ENCODE data around the gene WFDC12.
"Not testable (repeated sequence)": the region's sequence is repeated elsewhere in the genome, so short reads cannot be mapped to it uniquely, and the experiment has no call there.

The WFDC12 gene

DNA sequence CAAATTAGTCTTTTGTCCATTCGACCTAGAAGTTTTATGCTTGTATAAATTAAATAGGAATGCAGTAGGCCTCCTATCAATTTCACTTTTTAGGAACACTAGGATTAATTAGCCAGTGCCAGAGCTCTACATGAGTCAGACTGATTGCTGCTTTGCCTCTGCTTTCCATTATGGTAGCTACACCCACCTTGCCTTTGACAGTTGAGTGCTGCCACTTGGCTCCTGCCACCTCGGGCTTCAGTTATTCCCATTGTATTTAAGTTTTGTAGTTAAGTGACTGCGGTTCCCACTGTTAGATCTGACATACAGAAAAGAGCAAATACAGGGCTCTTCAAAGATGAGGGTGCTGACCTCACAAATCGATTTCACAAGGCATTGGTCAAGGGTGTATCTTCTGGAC is 16.6 kb upstream of the WFDC12 start:
- Histone ChIP-seq H3K27me3 (ENCODE audit: insufficient read depth, low read length) (no peaks in the 10 kb centered on the region), H3K14ac (ENCODE audit: low read length) (no peak overlapping the region), H2BK120ac (ENCODE audit: insufficient read depth, low read length, poor library complexity) (no peak overlapping the region), H3K4me3 (ENCODE audit: low read depth, low read length) (no peak overlapping the region), H3K18ac (ENCODE audit: low read length) (no peak overlapping the region), H3K4me1 (ENCODE audit: control insufficient read depth in 1 of 2, insufficient read depth in 2 of 2, low read length in 2 of 2) (no peaks in the 10 kb centered on the region), H3K4ac (ENCODE audit: low read depth, low read length) (no peak overlapping the region), H3K23ac (ENCODE audit: low read length) (no peak overlapping the region), H3K9ac (ENCODE audit: low read length) (no peak overlapping the region), H2BK12ac (ENCODE audit: low read length) (no peak overlapping the region), H2AK5ac (ENCODE audit: low read length) (no peak overlapping the region), H2AFZ (ENCODE audit: insufficient read depth, low read length, poor library complexity) (no peak overlapping the region), H3K36me3 (ENCODE audit: control insufficient read depth in 1 of 2, insufficient read depth in 2 of 2, low read length in 2 of 2) (no peaks in the 10 kb centered on the region), H3K27ac (ENCODE audit: low read depth, low read length) (no peak overlapping the region), H4K12ac (ENCODE audit: low read depth, low read length) (no peak overlapping the region), H2BK5ac (ENCODE audit: low read depth, low read length, poor library complexity) (no peak overlapping the region), H4K91ac (ENCODE audit: low read depth, low read length) (no peak overlapping the region), H3K9me3 (ENCODE audit: insufficient read depth, low read depth, low read length) (peaks cover 2% of the 10 kb centered on the region), H3K79me1 (ENCODE audit: low read length) (no peaks in the 10 kb centered on the region), H3K4me2 (ENCODE audit: low read length) (no peak overlapping the region), H3K79me2 (ENCODE audit: control insufficient read depth, insufficient read depth, low read length, poor library complexity) (no peaks in the 10 kb centered on the region), H4K8ac (ENCODE audit: low read depth, low read length) (no peak overlapping the region)
- WGBS (ENCODE audit: extremely low coverage, insufficient coverage, insufficient read length) = no CpG with 5 or more reads among the region's 4 CpGs
- DNase-seq = no peak

DNA sequence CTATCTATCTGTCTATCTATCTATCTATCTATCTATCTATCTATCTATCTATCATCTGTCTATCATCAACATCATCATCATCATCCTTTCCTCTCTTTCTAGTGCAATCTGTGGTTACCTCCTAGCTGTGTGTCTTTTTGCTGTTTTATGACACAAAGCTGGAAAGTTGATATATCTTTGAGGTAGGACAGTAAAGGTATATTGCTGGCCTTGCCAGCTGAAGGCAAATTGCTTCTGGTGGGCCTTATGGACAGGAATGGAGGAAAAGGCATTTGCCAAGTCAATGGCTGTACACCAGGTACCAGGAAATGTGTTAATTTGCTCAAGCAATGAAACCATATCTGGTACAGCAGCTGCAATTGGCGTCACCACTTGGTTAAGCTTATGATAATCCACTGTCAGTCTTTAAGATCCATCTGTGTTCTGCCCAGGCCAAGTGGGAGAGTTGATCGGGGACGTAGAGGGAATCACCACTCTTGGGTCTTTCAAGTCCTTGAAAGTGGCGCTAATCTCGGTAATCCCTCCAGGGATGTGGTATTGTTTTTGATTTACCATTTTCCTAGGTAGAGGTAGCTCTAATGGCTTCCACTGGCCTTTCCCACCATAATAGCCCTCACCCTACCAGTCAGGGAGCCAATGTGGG is 15.6 kb upstream of the WFDC12 start:
- not testable (repeated sequence) for H3K14ac ChIP-seq (ENCODE audit: low read length)

DNA sequence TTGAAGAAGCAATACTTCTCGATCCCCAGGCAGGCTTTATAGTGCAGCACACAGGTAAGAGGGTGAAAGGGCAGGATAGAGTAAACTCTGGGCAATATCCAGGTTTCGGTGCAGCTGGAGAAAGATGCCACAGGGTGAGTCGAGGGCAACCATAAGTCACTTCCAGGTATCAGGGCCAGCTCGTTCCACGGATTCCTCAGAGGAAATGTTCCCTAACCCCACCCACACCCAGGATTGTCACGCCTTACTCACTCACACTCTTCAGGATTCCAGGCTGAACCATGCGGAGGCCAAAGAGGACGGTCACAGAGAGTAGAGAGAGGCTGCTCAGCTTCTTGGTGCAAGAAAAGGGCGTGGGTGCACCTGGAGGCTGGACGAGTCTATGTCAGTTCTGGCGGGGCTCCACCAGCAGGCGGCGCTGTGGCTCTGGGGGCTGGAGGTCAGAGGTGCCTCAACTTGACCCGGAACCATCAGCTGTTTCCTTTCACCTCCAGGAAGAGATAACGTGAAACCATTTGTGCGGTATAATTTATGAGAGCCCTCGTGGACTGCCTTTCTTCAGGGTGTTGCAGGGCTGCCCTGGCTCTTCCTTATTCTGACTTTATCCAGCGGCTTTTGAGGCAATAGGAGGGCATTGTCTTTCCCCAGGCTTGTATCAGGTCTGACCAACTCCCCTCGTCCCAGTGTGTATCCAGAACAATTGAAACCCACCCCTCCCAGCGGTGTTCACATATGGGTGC is 14.5 kb upstream of the WFDC12 start:
- no peak overlapping the region for H2AK5ac ChIP-seq (ENCODE audit: low read length)
- H3K23ac ChIP-seq (ENCODE audit: low read length) = no peak overlapping the region
- no peak overlapping the region for H3K4ac ChIP-seq (ENCODE audit: low read depth, low read length)
- H3K79me2 ChIP-seq (ENCODE audit: control insufficient read depth, insufficient read depth, low read length, poor library complexity) = no peaks in the 10 kb centered on the region
- H2AFZ ChIP-seq (ENCODE audit: insufficient read depth, low read length, poor library complexity) = no peak overlapping the region
- no peak overlapping the region for H3K27ac ChIP-seq (ENCODE audit: low read depth, low read length)
- H3K36me3 ChIP-seq (ENCODE audit: control insufficient read depth in 1 of 2, insufficient read depth in 2 of 2, low read length in 2 of 2) = no peaks in the 10 kb centered on the region
- H3K14ac ChIP-seq (ENCODE audit: low read length) = no peak overlapping the region
- peaks cover 2% of the 10 kb centered on the region for H3K9me3 ChIP-seq (ENCODE audit: insufficient read depth, low read depth, low read length)
- H2BK12ac ChIP-seq (ENCODE audit: low read length) = no peak overlapping the region
- H3K4me3 ChIP-seq (ENCODE audit: low read depth, low read length) = no peak overlapping the region
- no peak overlapping the region for H3K4me2 ChIP-seq (ENCODE audit: low read length)
- H4K8ac ChIP-seq (ENCODE audit: low read depth, low read length) = no peak overlapping the region
- no peaks in the 10 kb centered on the region for H3K27me3 ChIP-seq (ENCODE audit: insufficient read depth, low read length)
- no peak overlapping the region for H4K91ac ChIP-seq (ENCODE audit: low read depth, low read length)
- H3K18ac ChIP-seq (ENCODE audit: low read length) = no peak overlapping the region
- WGBS (ENCODE audit: extremely low coverage, insufficient coverage, insufficient read length) = no CpG with 5 or more reads among the region's 20 CpGs
- no peaks in the 10 kb centered on the region for H3K79me1 ChIP-seq (ENCODE audit: low read length)
- peak; percentile 87 to 92 for DNase-seq
- H3K9ac ChIP-seq (ENCODE audit: low read length) = no peak overlapping the region
- no peak overlapping the region for H4K12ac ChIP-seq (ENCODE audit: low read depth, low read length)
- no peak overlapping the region for H2BK120ac ChIP-seq (ENCODE audit: insufficient read depth, low read length, poor library complexity)
- no peak overlapping the region for H2BK5ac ChIP-seq (ENCODE audit: low read depth, low read length, poor library complexity)
- H3K4me1 ChIP-seq (ENCODE audit: control insufficient read depth in 1 of 2, insufficient read depth in 2 of 2, low read length in 2 of 2) = no peaks in the 10 kb centered on the region

More for the DNA sequence above, 15.6 kb upstream of the WFDC12 start:
- H3K79me1 ChIP-seq (ENCODE audit: low read length); H2BK12ac ChIP-seq (ENCODE audit: low read length); H3K27ac ChIP-seq (ENCODE audit: low read depth, low read length); H3K18ac ChIP-seq (ENCODE audit: low read length); H2BK120ac ChIP-seq (ENCODE audit: insufficient read depth, low read length, poor library complexity); H3K4me3 ChIP-seq (ENCODE audit: low read depth, low read length); H3K23ac ChIP-seq (ENCODE audit: low read length); H2BK5ac ChIP-seq (ENCODE audit: low read depth, low read length, poor library complexity); H3K4me1 ChIP-seq (ENCODE audit: control insufficient read depth in 1 of 2, insufficient read depth in 2 of 2, low read length in 2 of 2); DNase-seq; H3K4me2 ChIP-seq (ENCODE audit: low read length); H2AK5ac ChIP-seq (ENCODE audit: low read length); H3K4ac ChIP-seq (ENCODE audit: low read depth, low read length); H4K12ac ChIP-seq (ENCODE audit: low read depth, low read length); H3K27me3 ChIP-seq (ENCODE audit: insufficient read depth, low read length); H2AFZ ChIP-seq (ENCODE audit: insufficient read depth, low read length, poor library complexity); H3K36me3 ChIP-seq (ENCODE audit: control insufficient read depth in 1 of 2, insufficient read depth in 2 of 2, low read length in 2 of 2); H3K9me3 ChIP-seq (ENCODE audit: insufficient read depth, low read depth, low read length); H4K91ac ChIP-seq (ENCODE audit: low read depth, low read length); H3K9ac ChIP-seq (ENCODE audit: low read length); H4K8ac ChIP-seq (ENCODE audit: low read depth, low read length); H3K79me2 ChIP-seq (ENCODE audit: control insufficient read depth, insufficient read depth, low read length, poor library complexity): not testable (repeated sequence)
- WGBS (ENCODE audit: extremely low coverage, insufficient coverage, insufficient read length) = no CpG with 5 or more reads among the region's 5 CpGs

DNA sequence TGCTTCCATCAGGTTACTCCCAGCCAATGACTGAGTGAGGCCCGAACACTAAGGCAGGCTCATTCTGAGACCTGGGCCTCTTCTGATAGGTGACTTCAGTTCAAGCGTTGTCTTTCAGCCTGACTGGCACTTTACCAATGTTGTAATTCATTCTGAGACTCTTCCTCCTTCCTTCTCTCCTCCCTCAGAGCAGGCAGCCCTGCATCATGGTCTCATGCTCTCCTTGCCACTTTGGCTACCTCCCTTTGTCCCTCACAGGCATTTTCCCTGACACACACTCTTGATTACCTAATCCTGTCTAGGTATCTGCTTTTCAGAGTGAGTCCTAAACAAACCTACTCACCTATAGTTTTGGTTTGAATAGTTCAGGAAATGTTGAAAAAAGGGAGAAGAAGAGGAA is 12.6 kb upstream of the WFDC12 start:
- Histone ChIP-seq H3K79me2 (ENCODE audit: control insufficient read depth, insufficient read depth, low read length, poor library complexity) (no peaks in the 10 kb centered on the region), H2BK120ac (ENCODE audit: insufficient read depth, low read length, poor library complexity) (no peak overlapping the region), H3K9me3 (ENCODE audit: insufficient read depth, low read depth, low read length) (no peaks in the 10 kb centered on the region), H3K4me1 (ENCODE audit: control insufficient read depth in 1 of 2, insufficient read depth in 2 of 2, low read length in 2 of 2) (no peaks in the 10 kb centered on the region), H2AFZ (ENCODE audit: insufficient read depth, low read length, poor library complexity) (no peak overlapping the region), H2BK5ac (ENCODE audit: low read depth, low read length, poor library complexity) (no peak overlapping the region), H2BK12ac (ENCODE audit: low read length) (no peak overlapping the region), H4K91ac (ENCODE audit: low read depth, low read length) (no peak overlapping the region), H3K18ac (ENCODE audit: low read length) (no peak overlapping the region), H4K12ac (ENCODE audit: low read depth, low read length) (no peak overlapping the region), H3K9ac (ENCODE audit: low read length) (no peak overlapping the region), H3K36me3 (ENCODE audit: control insufficient read depth in 1 of 2, insufficient read depth in 2 of 2, low read length in 2 of 2) (no peaks in the 10 kb centered on the region), H3K79me1 (ENCODE audit: low read length) (no peaks in the 10 kb centered on the region), H3K4me3 (ENCODE audit: low read depth, low read length) (no peak overlapping the region), H3K27me3 (ENCODE audit: insufficient read depth, low read length) (no peaks in the 10 kb centered on the region), H3K4me2 (ENCODE audit: low read length) (no peak overlapping the region), H2AK5ac (ENCODE audit: low read length) (no peak overlapping the region), H3K23ac (ENCODE audit: low read length) (no peak overlapping the region), H3K14ac (ENCODE audit: low read length) (no peak overlapping the region), H3K4ac (ENCODE audit: low read depth, low read length) (no peak overlapping the region), H3K27ac (ENCODE audit: low read depth, low read length) (no peak overlapping the region), H4K8ac (ENCODE audit: low read depth, low read length) (no peak overlapping the region)
- WGBS (ENCODE audit: extremely low coverage, insufficient coverage, insufficient read length) = no CpG with 5 or more reads among the region's 2 CpGs
- no peak for DNase-seq
